HCT116 (cell line): Measurements from ENCODE around the gene OR51B5.

Experiments used
- EZH2 ChIP-seq: fragments of 200-600 bp; sonication (generic); IDR thresholded peaks from 2 replicates; pipeline ENCODE4 v1.6.1; 2017; ENCODE audit warnings: antibody characterized with exemption, mixed run types
- EZH2phosphoT487 ChIP-seq: fragments of 200-600 bp; IDR thresholded peaks from 2 replicates; pipeline ENCODE4 v1.6.1; 2018; ENCODE audit warnings: antibody characterized with exemption, borderline replicate concordance
- FOSL1 ChIP-seq: IDR thresholded peaks from 2 replicates; pipeline ENCODE4 v1.6.1; 2012; ENCODE audit warnings: low read depth
- JUND ChIP-seq: IDR thresholded peaks from 2 replicates; pipeline ENCODE4 v1.6.1; 2012
- POLR2A ChIP-seq: IDR thresholded peaks from 2 replicates; pipeline ENCODE4 v1.7.0; 2011; ENCODE audit warnings: borderline replicate concordance; ENCODE audit not compliant: insufficient read depth, insufficient read length; ENCODE audit errors: extremely low read depth
- POLR2AphosphoS5 ChIP-seq: IDR thresholded peaks from 2 replicates; pipeline ENCODE4 v1.6.1; 2011; ENCODE audit warnings: mild to moderate bottlenecking, low read depth, low read length, moderate library complexity
- RAD21 ChIP-seq: IDR thresholded peaks from 2 replicates; pipeline ENCODE4 v1.6.1; 2012; ENCODE audit warnings: low read depth, mild to moderate bottlenecking
- YY1 ChIP-seq: IDR thresholded peaks from 2 replicates; pipeline ENCODE4 v1.6.1; 2011; ENCODE audit warnings: low read length, low read depth, moderate library complexity, mild to moderate bottlenecking; ENCODE audit not compliant: insufficient replicate concordance; ENCODE audit errors: extremely low read depth
- ZFX ChIP-seq: fragments of 450-650 bp; IDR thresholded peaks from 2 replicates; pipeline ENCODE4 v1.6.1; 2017
- ZNF274 ChIP-seq: fragments of 200-500 bp; sonication (Bioruptor generic); IDR thresholded peaks from 2 replicates; pipeline ENCODE4 v1.6.1; 2014; ENCODE audit warnings: mild to moderate bottlenecking, low read depth, low read length, inconsistent platforms
- TF ChIP-seq, protein P1 (sequence below), 3 experiments: fragments of 200-600 bp in 1 of 3; sonication (generic) in 1 of 3; IDR thresholded peaks in 2 of 3; conservative IDR thresholded peaks in 1 of 3; 2 replicates each; pipeline ENCODE4 v1.5.1; 2012 to 2017; ENCODE audit warnings: low read depth in 2 of 3, low read length in 2 of 3, antibody characterized with exemption in 1 of 3, borderline replicate concordance in 1 of 3, control low read depth in 1 of 3, mild to moderate bottlenecking in 1 of 3, mixed read lengths in 1 of 3, mixed run types in 1 of 3, moderate library complexity in 1 of 3; ENCODE audit not compliant: insufficient read depth in 1 of 3
- TF ChIP-seq, protein P2 (sequence below): IDR thresholded peaks from 2 replicates; pipeline ENCODE4 v1.6.1; 2012; ENCODE audit warnings: low read depth
- TF ChIP-seq, protein P3 (sequence below): IDR thresholded peaks from 2 replicates; pipeline ENCODE4 v1.6.1; 2011; ENCODE audit warnings: mild to moderate bottlenecking, low read length, moderate library complexity; ENCODE audit not compliant: insufficient replicate concordance; ENCODE audit errors: extremely low read depth
- TF ChIP-seq, protein P4 (sequence below): IDR thresholded peaks from 2 replicates; pipeline ENCODE4 v1.6.1; 2012

DNA sequence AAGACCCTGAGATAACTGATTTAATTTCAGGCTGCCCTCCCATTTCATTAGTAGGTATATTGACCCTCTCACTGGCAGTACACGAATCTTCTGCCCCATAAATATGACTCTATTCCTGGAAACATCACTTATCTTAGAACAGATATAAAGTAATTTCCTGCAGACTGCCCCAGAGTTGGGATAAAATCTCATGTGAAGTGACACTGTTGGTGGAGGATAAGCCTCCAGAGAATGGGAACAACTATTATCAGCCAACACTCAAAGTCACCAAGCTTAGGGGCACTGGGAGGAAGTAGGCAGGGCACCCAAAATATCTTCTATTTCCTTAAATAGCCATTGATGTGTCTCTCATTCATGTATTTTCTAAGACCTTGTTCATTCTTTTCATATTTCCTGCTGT lies 8.2 kb downstream of the OR51B5 start:
- TF ChIP-seq, protein P1, sequence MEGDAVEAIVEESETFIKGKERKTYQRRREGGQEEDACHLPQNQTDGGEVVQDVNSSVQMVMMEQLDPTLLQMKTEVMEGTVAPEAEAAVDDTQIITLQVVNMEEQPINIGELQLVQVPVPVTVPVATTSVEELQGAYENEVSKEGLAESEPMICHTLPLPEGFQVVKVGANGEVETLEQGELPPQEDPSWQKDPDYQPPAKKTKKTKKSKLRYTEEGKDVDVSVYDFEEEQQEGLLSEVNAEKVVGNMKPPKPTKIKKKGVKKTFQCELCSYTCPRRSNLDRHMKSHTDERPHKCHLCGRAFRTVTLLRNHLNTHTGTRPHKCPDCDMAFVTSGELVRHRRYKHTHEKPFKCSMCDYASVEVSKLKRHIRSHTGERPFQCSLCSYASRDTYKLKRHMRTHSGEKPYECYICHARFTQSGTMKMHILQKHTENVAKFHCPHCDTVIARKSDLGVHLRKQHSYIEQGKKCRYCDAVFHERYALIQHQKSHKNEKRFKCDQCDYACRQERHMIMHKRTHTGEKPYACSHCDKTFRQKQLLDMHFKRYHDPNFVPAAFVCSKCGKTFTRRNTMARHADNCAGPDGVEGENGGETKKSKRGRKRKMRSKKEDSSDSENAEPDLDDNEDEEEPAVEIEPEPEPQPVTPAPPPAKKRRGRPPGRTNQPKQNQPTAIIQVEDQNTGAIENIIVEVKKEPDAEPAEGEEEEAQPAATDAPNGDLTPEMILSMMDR (IDR thresholded peaks at IDR 0.05 in 2 of 3, conservative IDR thresholded peaks at IDR 0.05 in 1 of 3; ENCODE audit: borderline replicate concordance in 1 of 3, insufficient read depth in 1 of 3, low read depth in 2 of 3, low read length in 2 of 3), result no peak
- TF ChIP-seq POLR2AphosphoS5 (peak; percentile 31; the same call in 1 of the 2 replicates), JUND (no peak), ZNF274 (no peak), POLR2A (no peak), EZH2 (no peak), YY1 (no peak), EZH2phosphoT487 (no peak), ZFX (no peak), FOSL1 (no peak), RAD21 (no peak)
- TF ChIP-seq, protein P2, sequence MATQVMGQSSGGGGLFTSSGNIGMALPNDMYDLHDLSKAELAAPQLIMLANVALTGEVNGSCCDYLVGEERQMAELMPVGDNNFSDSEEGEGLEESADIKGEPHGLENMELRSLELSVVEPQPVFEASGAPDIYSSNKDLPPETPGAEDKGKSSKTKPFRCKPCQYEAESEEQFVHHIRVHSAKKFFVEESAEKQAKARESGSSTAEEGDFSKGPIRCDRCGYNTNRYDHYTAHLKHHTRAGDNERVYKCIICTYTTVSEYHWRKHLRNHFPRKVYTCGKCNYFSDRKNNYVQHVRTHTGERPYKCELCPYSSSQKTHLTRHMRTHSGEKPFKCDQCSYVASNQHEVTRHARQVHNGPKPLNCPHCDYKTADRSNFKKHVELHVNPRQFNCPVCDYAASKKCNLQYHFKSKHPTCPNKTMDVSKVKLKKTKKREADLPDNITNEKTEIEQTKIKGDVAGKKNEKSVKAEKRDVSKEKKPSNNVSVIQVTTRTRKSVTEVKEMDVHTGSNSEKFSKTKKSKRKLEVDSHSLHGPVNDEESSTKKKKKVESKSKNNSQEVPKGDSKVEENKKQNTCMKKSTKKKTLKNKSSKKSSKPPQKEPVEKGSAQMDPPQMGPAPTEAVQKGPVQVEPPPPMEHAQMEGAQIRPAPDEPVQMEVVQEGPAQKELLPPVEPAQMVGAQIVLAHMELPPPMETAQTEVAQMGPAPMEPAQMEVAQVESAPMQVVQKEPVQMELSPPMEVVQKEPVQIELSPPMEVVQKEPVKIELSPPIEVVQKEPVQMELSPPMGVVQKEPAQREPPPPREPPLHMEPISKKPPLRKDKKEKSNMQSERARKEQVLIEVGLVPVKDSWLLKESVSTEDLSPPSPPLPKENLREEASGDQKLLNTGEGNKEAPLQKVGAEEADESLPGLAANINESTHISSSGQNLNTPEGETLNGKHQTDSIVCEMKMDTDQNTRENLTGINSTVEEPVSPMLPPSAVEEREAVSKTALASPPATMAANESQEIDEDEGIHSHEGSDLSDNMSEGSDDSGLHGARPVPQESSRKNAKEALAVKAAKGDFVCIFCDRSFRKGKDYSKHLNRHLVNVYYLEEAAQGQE, result no peak
- TF ChIP-seq, protein P3, sequence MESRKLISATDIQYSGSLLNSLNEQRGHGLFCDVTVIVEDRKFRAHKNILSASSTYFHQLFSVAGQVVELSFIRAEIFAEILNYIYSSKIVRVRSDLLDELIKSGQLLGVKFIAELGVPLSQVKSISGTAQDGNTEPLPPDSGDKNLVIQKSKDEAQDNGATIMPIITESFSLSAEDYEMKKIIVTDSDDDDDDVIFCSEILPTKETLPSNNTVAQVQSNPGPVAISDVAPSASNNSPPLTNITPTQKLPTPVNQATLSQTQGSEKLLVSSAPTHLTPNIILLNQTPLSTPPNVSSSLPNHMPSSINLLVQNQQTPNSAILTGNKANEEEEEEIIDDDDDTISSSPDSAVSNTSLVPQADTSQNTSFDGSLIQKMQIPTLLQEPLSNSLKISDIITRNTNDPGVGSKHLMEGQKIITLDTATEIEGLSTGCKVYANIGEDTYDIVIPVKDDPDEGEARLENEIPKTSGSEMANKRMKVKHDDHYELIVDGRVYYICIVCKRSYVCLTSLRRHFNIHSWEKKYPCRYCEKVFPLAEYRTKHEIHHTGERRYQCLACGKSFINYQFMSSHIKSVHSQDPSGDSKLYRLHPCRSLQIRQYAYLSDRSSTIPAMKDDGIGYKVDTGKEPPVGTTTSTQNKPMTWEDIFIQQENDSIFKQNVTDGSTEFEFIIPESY, result no peak
- TF ChIP-seq, protein P4, sequence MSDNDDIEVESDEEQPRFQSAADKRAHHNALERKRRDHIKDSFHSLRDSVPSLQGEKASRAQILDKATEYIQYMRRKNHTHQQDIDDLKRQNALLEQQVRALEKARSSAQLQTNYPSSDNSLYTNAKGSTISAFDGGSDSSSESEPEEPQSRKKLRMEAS, result no peak
